GM10248 (cell line): ENCODE data around the gene TSPAN14.

Experiments used
- CTCF ChIA-PET: fragments of 300-600 bp; sonication (Branson Sonifier 250); formaldehyde crosslinking; extraction: SDS; loops from one replicate; lab custom pipeline; 2021; ENCODE audit warnings: antibody characterized with exemption; lab: Yijun Ruan, JAX
- POLR2A ChIA-PET: fragments of 350-650 bp; sonication (Branson Sonifier 250); formaldehyde crosslinking; extraction: SDS; loops from one replicate; lab custom pipeline; 2020; ENCODE audit warnings: antibody characterized with exemption; lab: Yijun Ruan, JAX
- DNase-seq: peaks from one replicate; pipeline ENCODE4 v3.0.0; 2012; ENCODE audit errors: extremely low spot score
- TF ChIP-seq, protein P1 (sequence below): IDR thresholded peaks from 2 replicates; pipeline ENCODE4 v1.5.1; 2012; ENCODE audit warnings: mild to moderate bottlenecking, low read depth; ENCODE audit errors: extremely low read depth, missing control alignments, control extremely low read depth

TSPAN14 gene

DNA sequence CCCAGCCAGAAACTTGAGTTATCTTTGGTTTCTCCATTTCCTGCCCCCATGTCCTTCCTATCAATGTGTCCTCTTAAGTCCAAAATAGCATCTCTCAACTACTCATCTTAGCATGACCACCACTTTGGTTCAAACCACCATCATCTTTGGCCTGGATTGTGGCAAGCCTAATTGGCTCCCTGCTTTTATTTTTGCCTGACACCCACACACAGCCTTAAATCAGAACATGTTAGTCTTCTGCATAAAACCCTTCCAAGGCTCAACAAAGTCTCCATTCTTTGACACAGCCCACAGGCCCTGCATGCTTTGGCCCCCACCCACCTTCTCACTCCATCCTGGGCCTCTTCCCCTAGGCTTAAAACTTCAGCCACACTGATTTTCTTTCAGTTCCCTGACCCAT, 2.0 kb upstream of the TSPAN14 start:
- ChIA-PET POLR2A (no interaction called here), CTCF (interaction anchor here (0.9 to 50.4 kb wide), 4 partner anchors 8 to 57 kb away, joined by 3 to 1060 read pairs (median 18); no protein-coding TSS in a partner anchor)
- TF ChIP-seq, protein P1, sequence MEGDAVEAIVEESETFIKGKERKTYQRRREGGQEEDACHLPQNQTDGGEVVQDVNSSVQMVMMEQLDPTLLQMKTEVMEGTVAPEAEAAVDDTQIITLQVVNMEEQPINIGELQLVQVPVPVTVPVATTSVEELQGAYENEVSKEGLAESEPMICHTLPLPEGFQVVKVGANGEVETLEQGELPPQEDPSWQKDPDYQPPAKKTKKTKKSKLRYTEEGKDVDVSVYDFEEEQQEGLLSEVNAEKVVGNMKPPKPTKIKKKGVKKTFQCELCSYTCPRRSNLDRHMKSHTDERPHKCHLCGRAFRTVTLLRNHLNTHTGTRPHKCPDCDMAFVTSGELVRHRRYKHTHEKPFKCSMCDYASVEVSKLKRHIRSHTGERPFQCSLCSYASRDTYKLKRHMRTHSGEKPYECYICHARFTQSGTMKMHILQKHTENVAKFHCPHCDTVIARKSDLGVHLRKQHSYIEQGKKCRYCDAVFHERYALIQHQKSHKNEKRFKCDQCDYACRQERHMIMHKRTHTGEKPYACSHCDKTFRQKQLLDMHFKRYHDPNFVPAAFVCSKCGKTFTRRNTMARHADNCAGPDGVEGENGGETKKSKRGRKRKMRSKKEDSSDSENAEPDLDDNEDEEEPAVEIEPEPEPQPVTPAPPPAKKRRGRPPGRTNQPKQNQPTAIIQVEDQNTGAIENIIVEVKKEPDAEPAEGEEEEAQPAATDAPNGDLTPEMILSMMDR = no peak
- no peak for DNase-seq

- CTCF ChIA-PET = interaction anchor here (0.9 to 50.4 kb wide), 5 partner anchors 8 to 56 kb away, joined by 3 to 1060 read pairs (median 9); no protein-coding TSS in a partner anchor
- POLR2A ChIA-PET = no interaction called here
- TF ChIP-seq, protein P1 = no peak
- DNase-seq = no peak
These were observed 1.5 kb upstream of the TSPAN14 start for GRCh38 chr10:80452640-80453039.

DNA sequence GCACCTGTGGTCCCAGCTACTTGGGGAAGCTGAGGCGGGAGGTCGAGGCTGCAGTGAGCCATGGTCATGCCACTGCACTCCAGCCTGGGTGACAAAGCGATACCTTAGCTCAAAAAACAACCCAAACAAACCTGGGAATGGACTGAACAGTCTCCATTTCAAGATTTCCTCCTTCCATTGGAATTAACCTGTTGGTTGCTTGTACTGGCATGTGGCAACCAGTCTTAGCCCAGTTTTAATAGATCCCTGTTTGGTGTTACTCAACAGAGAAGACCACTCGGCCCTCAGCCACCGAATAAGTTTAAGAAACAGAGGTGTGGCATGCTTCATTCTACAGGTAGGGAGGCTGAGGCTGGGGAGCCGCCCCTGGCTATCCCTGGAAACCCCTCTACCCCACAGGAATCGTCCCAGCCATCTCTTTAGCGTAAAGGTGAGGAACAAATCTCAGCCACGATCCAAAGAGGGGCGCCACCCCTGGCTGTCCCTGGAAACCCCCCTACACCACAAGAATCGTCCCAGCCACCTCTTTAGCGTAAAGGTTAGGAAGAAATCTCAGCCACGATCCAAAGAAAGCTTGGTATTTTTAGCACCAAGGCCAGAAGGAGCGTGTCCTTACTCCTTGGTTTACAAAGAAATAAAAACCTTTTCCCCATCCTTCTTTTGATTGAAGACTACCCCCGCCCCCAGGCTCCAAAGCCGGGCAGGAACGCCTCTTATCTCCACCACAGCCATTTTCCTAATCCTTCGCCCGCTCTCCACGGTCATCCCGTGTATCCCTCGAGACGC, 861 bp upstream of the TSPAN14 start:
- TF ChIP-seq, protein P1 = no peak
- no peak for DNase-seq
- POLR2A ChIA-PET = no interaction called here
- CTCF ChIA-PET = interaction anchor here (0.9 to 50.4 kb wide), 6 partner anchors 9 to 471 kb away, joined by 3 to 1060 read pairs (median 6); no protein-coding TSS in a partner anchor

- ChIA-PET POLR2A (no interaction called here), CTCF (interaction anchor here (1.5 to 50.4 kb wide), 3 partner anchors 10 to 54 kb away, joined by 4 to 1060 read pairs (median 27); no protein-coding TSS in a partner anchor)
- TF ChIP-seq, protein P1 = no peak
- peak; percentile 35 for DNase-seq
These were observed 677 bp downstream of the TSPAN14 start for GRCh38 chr10:80454513-80455460.

DNA sequence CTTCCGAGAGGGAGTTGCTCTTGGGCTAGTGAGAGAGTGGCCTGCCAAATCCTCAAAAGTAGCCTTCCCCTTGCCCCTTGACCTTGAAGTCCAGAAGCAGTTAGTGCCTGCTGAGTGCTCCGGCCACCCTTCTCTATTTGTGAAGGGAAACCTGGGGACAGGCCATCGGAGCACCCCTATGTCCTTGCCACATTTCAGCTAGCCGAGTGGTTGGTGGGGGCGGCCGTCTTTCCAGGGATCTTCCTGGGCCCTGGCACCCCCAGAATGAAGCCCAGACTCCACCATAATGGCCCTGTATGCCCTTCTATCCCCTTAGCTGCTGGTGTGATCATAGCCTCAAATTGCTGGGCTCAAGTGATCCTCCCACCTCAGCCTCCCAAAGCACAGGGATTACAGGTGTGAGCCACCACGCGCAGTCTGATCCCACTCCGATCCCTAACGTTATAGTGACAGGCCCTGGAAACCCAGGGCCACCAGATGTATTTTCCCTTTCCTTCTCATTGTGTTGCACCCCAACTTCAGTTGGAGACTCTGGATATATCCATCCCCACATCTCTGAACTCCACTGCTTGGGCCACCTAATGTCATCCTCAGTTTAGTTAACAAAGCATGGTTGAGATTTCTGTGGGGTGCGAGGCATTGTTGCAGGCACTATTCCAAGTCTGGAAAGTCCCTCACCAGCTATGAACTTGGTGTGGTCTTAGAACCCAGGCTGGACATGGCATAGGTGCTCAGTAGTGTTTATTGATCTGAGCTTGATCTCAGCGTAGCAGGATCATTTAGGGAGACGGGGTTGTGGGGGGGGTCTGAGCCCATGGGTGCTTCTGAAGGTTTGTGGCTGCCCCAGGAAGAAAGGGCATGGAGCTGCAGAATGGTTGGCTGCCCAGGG, 1.6 kb downstream of the TSPAN14 start:
- POLR2A ChIA-PET = no interaction called here
- DNase-seq = no peak
- CTCF ChIA-PET = interaction anchor here (0.8 to 50.4 kb wide), 6 partner anchors 11 to 53 kb away, joined by 4 to 1060 read pairs (median 6); no protein-coding TSS in a partner anchor
- TF ChIP-seq, protein P1 = no peak
